MM.1S (cell line): ENCODE results near the gene C14orf119.

Source experiments
- CTCF ChIP-seq: fragments of 300-600 bp; sonication (generic); IDR thresholded peaks from 2 replicates; pipeline ENCODE4 v1.5.1; 2016; ENCODE audit warnings: antibody characterized with exemption, low read length, mixed read lengths
- EZH2 ChIP-seq: fragments of 300-600 bp; sonication (generic); optimal IDR thresholded peaks from 2 replicates; pipeline ENCODE3; 2017; ENCODE audit warnings: low read depth, mild to moderate bottlenecking, antibody characterized with exemption, low read length, mixed read lengths
- EZH2phosphoT487 ChIP-seq: fragments of 300-600 bp; sonication (generic); IDR thresholded peaks from 2 replicates; pipeline ENCODE4 v1.6.1; 2018; ENCODE audit warnings: antibody characterized with exemption, low read length

- no peak for TF ChIP-seq CTCF
- no peak for TF ChIP-seq EZH2
- TF ChIP-seq EZH2phosphoT487, result no peak
These were observed 24.8 kb upstream of the C14orf119 start for GRCh38 chr14:23070262-23071129.
